Measurements from ENCODE around the gene GMDS. TPM values are rescaled to one million over a fixed set of nuclear protein-coding genes. Genes with fewer than 3 reads are reported as not detected.
A peak's percentile ranks its signal among the peaks of the same experiment; 100 is the strongest.

Gene GMDS
- polyA plus RNA-seq, 1 donor (not counting 4 experiments of a cell fraction or from before 2014, with no cell fraction given): 22.1 TPM

DNA sequence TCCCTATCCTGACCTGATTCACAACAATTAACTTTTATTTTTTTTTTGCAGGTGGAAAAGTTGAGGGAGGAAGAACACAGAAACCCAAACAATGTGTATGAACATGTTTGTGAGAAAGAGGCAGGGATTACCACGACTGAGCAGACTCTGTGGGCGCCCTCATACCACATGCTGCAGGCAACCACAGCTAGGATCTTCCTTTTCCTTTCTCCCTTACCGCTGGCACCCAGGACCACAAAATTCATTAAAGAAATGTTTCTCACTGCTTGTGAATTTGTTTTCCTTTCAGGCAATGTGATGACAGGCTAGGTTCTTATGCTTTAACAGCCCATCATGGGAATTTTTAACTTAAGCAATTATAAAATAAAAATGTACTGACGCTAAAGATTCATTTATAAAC, 287.1 kb downstream of the GMDS start:
- Histone ChIP-seq H3K9me1 (ENCODE audit: control insufficient read depth, extremely low read depth, insufficient read depth, low read length) (no peaks in the 10 kb centered on the region), H3K9ac (ENCODE audit: control insufficient read depth, extremely low read depth, insufficient read depth, low read length) (no peak overlapping the region), H3K27ac (ENCODE audit: control insufficient read depth, insufficient read depth, low read length) (no peak overlapping the region), H3K79me2 (ENCODE audit: control insufficient read depth, insufficient read depth, low read length) (no peaks in the 10 kb centered on the region), H2AFZ (ENCODE audit: control insufficient read depth, low read length) (no peak overlapping the region), H3K9me3 (ENCODE audit: control insufficient read depth, low read depth, low read length) (no peaks in the 10 kb centered on the region), H3K36me3 (ENCODE audit: control insufficient read depth in 2 of 2, extremely low read depth in 1 of 2, insufficient read depth in 2 of 2, low read length in 2 of 2) (peaks cover 0 to 4% of the 10 kb centered on the region in 2 experiments), H3K4me3 (ENCODE audit: control insufficient read depth in 2 of 3, extremely low read depth in 1 of 3, insufficient read depth in 2 of 3, low read depth in 1 of 3, low read length in 3 of 3) (no peak overlapping the region), H4K20me1 (ENCODE audit: control insufficient read depth, extremely low read depth, insufficient read depth, low read length) (no peaks in the 10 kb centered on the region), H3K27me3 (ENCODE audit: control insufficient read depth, extremely low read depth, insufficient read depth, low read length) (no peaks in the 10 kb centered on the region), H3K4me1 (ENCODE audit: control insufficient read depth, extremely low read depth, insufficient read depth, low read length) (peaks cover 11% of the 10 kb centered on the region), H3K4me2 (ENCODE audit: control insufficient read depth, extremely low read depth, insufficient read depth, low read depth, low read length) (peak overlapping the region; percentile 33)
- dilution Hi-C loops (cut with MboI; ENCODE audit: extremely low pct_ligation_motif_present, low sequenced_read_pairs): no loop called here
- FAIRE-seq: peak; percentile 71
- DNase-seq (ENCODE audit: low read depth, low spot score): no peak
- TF ChIP-seq EZH2 (IDR thresholded peaks at IDR 0.05; ENCODE audit: low read length) (no peak), CTCF (optimal IDR thresholded peaks at IDR 0.05 in 1 of 3, IDR thresholded peaks at IDR 0.05 in 1 of 3, conservative IDR thresholded peaks at IDR 0.05 in 1 of 3; ENCODE audit: extremely low read depth in 1 of 3, insufficient read depth in 2 of 3, low read length in 3 of 3) (no peak)

- Histone ChIP-seq H3K9me1 (ENCODE audit: control insufficient read depth, extremely low read depth, insufficient read depth, low read length) (no peaks in the 10 kb centered on the region), H4K20me1 (ENCODE audit: control insufficient read depth, extremely low read depth, insufficient read depth, low read length) (no peaks in the 10 kb centered on the region), H3K9me3 (ENCODE audit: control insufficient read depth, low read depth, low read length) (no peaks in the 10 kb centered on the region), H2AFZ (ENCODE audit: control insufficient read depth, low read length) (no peak overlapping the region), H3K4me2 (ENCODE audit: control insufficient read depth, extremely low read depth, insufficient read depth, low read depth, low read length) (no peak overlapping the region), H3K27ac (ENCODE audit: control insufficient read depth, insufficient read depth, low read length) (no peak overlapping the region), H3K4me1 (ENCODE audit: control insufficient read depth, extremely low read depth, insufficient read depth, low read length) (peaks cover 16% of the 10 kb centered on the region), H3K27me3 (ENCODE audit: control insufficient read depth, extremely low read depth, insufficient read depth, low read length) (no peaks in the 10 kb centered on the region), H3K9ac (ENCODE audit: control insufficient read depth, extremely low read depth, insufficient read depth, low read length) (no peak overlapping the region), H3K36me3 (ENCODE audit: control insufficient read depth in 2 of 2, extremely low read depth in 1 of 2, insufficient read depth in 2 of 2, low read length in 2 of 2) (peaks cover 0 to 4% of the 10 kb centered on the region in 2 experiments), H3K79me2 (ENCODE audit: control insufficient read depth, insufficient read depth, low read length) (no peaks in the 10 kb centered on the region), H3K4me3 (ENCODE audit: control insufficient read depth in 2 of 3, extremely low read depth in 1 of 3, insufficient read depth in 2 of 3, low read depth in 1 of 3, low read length in 3 of 3) (no peak overlapping the region)
- no peak for DNase-seq (ENCODE audit: low read depth, low spot score)
- TF ChIP-seq CTCF (optimal IDR thresholded peaks at IDR 0.05 in 1 of 3, IDR thresholded peaks at IDR 0.05 in 1 of 3, conservative IDR thresholded peaks at IDR 0.05 in 1 of 3; ENCODE audit: extremely low read depth in 1 of 3, insufficient read depth in 2 of 3, low read length in 3 of 3) (no peak), EZH2 (IDR thresholded peaks at IDR 0.05; ENCODE audit: low read length) (no peak)
- no peak for FAIRE-seq
- dilution Hi-C loops (cut with MboI; ENCODE audit: extremely low pct_ligation_motif_present, low sequenced_read_pairs): no loop called here
Observed at GRCh38 chr6:1957746-1958145, 287.7 kb downstream of the GMDS start.

All from keratinocyte (primary cell).